HUES64 (cell line): Measurements from ENCODE around the gene RIMBP2.

Experiments used
- H3K27ac ChIP-seq: 2 replicates; pipeline ENCODE4 v1.7.0; 2013; ENCODE audit warnings: low read depth, low read length, inconsistent platforms
- H3K27me3 ChIP-seq: 2 replicates; pipeline ENCODE4 v1.6.1; 2013; ENCODE audit warnings: mild to moderate bottlenecking, low read length; ENCODE audit not compliant: insufficient read depth
- H3K36me3 ChIP-seq: 2 replicates; pipeline ENCODE4 v1.6.1; 2013; ENCODE audit warnings: mild to moderate bottlenecking, low read length; ENCODE audit not compliant: insufficient read depth
- H3K4me1 ChIP-seq: 2 replicates; pipeline ENCODE4 v1.6.1; 2013; ENCODE audit warnings: mild to moderate bottlenecking, low read length, moderate library complexity; ENCODE audit not compliant: insufficient read depth
- H3K4me3 ChIP-seq: 2 replicates; pipeline ENCODE4 v1.5.1; 2013; ENCODE audit warnings: mild to moderate bottlenecking, low read length, moderate library complexity
- H3K9ac ChIP-seq: 2 replicates; pipeline ENCODE4 v1.6.1; 2013; ENCODE audit warnings: mild to moderate bottlenecking, low read depth, low read length
- H3K9me3 ChIP-seq: 2 replicates; pipeline ENCODE4 v1.6.1; 2013; ENCODE audit warnings: low read depth, low read length; ENCODE audit not compliant: insufficient read depth
- WGBS: fragments of 150-250, 120-280 bp; methylation state at CpG from one replicate; pipeline ENCODE4 v1.1.7; 2013; ENCODE audit warnings: missing lambda C conversion rate; 5-methylcytosine and 5-hydroxymethylcytosine counted together

Gene RIMBP2

DNA sequence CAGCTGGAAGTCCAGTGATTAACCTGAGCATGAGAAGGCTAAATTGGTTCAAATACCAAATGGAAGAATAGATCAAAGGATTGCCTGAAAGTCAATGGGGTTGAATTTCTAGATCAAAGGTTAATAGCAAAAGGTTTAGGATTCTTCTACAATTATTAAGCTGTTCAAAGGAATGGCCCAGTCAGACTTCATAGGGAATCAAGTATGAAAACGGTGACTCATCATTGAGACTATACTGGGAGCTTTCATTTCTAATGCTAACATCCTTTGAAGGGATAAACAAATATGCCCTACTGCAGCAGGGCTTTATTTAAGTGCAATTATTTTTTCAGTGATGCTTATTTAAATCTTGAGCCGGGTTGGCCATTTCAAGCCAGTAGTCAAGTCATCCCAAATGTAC is 152.8 kb downstream of the RIMBP2 start:
- Histone ChIP-seq H3K9ac (no peak overlapping the region), H3K27ac (no peak overlapping the region), H3K36me3 (no peaks in the 10 kb centered on the region), H3K9me3 (peaks cover 22% of the 10 kb centered on the region; the same call in 1 of the 2 replicates), H3K27me3 (no peaks in the 10 kb centered on the region), H3K4me1 (no peaks in the 10 kb centered on the region), H3K4me3 (no peak overlapping the region)
- 81% methylated on average over 2 of the region's 2 CpGs for WGBS

- Histone ChIP-seq H3K9ac (no peak overlapping the region), H3K4me3 (no peak overlapping the region), H3K36me3 (no peaks in the 10 kb centered on the region), H3K4me1 (no peaks in the 10 kb centered on the region), H3K9me3 (peaks cover 22% of the 10 kb centered on the region; the same call in 1 of the 2 replicates), H3K27me3 (no peaks in the 10 kb centered on the region), H3K27ac (no peak overlapping the region)
- 76% methylated on average over 5 of the region's 5 CpGs for WGBS
Observed at GRCh38 chr12:130562716-130563115, 153.4 kb downstream of the RIMBP2 start.

- H3K9ac ChIP-seq: no peak overlapping the region
- peaks cover 9% of the 10 kb centered on the region; the same call in 1 of the 2 replicates for H3K9me3 ChIP-seq
- H3K4me3 ChIP-seq: no peak overlapping the region
- 84% methylated on average over 11 of the region's 11 CpGs for WGBS
- no peak overlapping the region for H3K27ac ChIP-seq
- no peaks in the 10 kb centered on the region for H3K27me3 ChIP-seq
- H3K4me1 ChIP-seq: no peaks in the 10 kb centered on the region
- no peaks in the 10 kb centered on the region for H3K36me3 ChIP-seq
Observed at GRCh38 chr12:130560321-130560720, 155.8 kb downstream of the RIMBP2 start.

DNA sequence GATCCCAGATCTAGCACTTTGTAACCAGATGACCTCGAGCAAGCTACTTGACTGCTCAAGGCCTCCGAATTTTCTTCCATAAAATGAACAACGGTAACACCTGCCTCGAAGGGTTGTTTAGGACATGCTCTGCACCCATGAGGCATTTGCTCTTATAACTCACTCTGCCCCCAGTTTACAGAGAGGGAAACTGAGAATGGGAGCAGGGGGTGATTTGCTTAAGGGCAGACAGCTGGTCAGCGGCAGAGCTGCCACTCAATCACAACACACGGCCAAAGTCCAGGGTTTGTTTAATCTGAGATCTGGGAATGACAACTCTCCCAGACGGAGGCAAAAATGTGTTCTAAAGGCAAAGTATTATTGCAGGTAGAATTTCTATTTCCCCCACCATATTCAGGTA is 156.3 kb downstream of the RIMBP2 start:
- no peak overlapping the region for H3K27ac ChIP-seq
- no peaks in the 10 kb centered on the region for H3K4me1 ChIP-seq
- peaks cover 5% of the 10 kb centered on the region; the same call in 1 of the 2 replicates for H3K9me3 ChIP-seq
- H3K27me3 ChIP-seq: no peaks in the 10 kb centered on the region
- no peak overlapping the region for H3K4me3 ChIP-seq
- no peak overlapping the region for H3K9ac ChIP-seq
- no peaks in the 10 kb centered on the region for H3K36me3 ChIP-seq
- 96% methylated on average over 6 of the region's 7 CpGs for WGBS

DNA sequence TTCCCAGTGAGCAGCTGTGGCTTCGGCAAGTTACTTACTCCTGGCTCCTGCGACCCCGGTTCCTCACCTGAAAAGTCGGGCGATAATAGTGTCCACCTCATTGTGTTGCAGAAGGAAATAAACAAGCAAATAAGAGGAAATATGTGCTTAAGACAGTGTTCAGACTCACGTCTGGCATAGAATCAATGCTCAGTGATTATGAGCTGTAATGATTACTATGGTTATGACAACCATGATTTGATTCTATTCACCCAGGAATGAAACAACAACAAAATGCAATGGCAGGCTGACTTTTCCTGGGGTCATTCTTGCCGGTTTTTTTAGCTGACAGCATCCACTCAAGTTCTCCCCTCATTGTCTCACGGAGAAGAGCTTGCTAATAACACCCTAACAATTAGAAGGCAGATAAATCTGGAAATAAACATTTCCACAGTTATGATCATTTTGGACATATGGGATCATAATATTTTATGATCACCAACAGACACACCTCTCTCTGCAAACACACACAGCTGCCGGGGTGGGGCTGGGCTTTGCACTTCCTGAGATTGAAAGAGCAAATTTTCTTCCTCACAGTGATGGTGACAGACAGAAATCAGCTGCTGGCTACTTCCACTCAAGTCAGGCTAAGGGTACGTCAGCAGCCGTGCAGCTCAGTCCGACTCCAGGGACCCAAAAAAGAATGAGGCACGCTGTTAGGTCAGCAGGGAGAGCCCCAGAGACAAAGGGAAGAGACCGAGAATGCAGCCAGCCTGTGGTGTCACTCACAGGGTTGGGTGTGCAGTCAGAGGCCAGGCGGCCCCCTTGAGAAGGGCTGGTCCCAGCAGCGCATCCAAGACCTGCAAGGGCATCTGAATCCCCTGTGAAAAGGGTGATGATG is 158.0 kb downstream of the RIMBP2 start:
- no peaks in the 10 kb centered on the region for H3K4me1 ChIP-seq
- H3K4me3 ChIP-seq: no peak overlapping the region
- no peaks in the 10 kb centered on the region for H3K36me3 ChIP-seq
- no peaks in the 10 kb centered on the region for H3K9me3 ChIP-seq
- H3K9ac ChIP-seq: no peak overlapping the region
- WGBS: 87% methylated on average over 16 of the region's 16 CpGs
- H3K27ac ChIP-seq: no peak overlapping the region
- no peaks in the 10 kb centered on the region for H3K27me3 ChIP-seq

DNA sequence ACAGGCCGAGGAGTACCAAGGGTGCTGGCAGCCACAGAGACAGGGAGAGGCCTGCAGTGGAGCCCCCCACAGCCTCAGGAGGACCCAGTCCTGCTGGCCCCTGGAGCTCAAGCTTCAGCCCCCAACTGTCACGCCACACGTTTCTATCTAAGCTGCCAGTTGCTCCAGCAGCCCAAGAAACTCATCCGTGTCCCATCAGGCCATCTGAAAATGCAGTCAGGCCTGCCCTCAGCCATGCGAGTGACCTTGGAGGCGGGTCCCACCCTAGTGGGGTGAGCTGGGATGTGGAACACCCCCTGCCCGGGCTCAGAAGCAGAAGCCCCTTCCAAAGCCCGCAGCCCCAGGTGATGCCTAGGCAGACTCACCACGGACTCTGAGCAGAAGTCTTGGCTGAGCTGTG is 158.9 kb downstream of the RIMBP2 start:
- H3K27me3 ChIP-seq: no peaks in the 10 kb centered on the region
- no peaks in the 10 kb centered on the region for H3K36me3 ChIP-seq
- no peak overlapping the region for H3K9ac ChIP-seq
- H3K4me1 ChIP-seq: no peaks in the 10 kb centered on the region
- no peaks in the 10 kb centered on the region for H3K9me3 ChIP-seq
- H3K27ac ChIP-seq: no peak overlapping the region
- H3K4me3 ChIP-seq: no peak overlapping the region
- WGBS: 93% methylated on average over 9 of the region's 9 CpGs

DNA sequence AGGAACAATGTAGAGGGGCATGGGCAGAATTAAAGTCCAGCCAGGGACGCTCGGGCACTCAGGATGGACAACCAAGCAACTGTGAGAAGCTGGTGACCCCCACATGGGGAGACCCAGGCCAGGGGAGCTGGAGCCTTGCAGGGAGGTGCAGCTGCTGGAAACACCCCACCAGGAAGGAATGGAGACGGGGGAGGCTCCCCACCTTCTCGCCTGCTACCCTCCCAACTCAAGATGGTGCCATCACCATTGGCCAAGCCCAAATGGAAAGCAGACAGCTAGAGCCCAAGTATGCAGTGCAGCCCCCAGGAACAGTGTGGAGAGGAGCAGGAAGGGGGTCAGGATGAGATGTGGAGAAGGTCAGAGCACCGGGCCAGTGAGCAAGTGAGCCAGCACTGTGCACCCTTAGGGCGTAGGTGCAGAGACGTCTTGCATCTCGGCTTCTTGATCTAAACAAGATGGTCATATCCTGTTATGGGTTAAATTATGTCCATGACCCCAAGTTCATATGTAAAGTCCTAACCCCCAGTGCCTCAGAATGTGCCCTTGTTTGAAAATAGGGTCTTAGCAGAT is 159.5 kb downstream of the RIMBP2 start:
- H3K9me3 ChIP-seq: no peaks in the 10 kb centered on the region; the same call in 1 of the 2 replicates
- H3K36me3 ChIP-seq: no peaks in the 10 kb centered on the region
- no peak overlapping the region for H3K27ac ChIP-seq
- no peak overlapping the region for H3K9ac ChIP-seq
- 95% methylated on average over 8 of the region's 8 CpGs for WGBS
- H3K27me3 ChIP-seq: no peaks in the 10 kb centered on the region
- H3K4me3 ChIP-seq: no peak overlapping the region
- H3K4me1 ChIP-seq: no peaks in the 10 kb centered on the region

- H3K27ac ChIP-seq: no peak overlapping the region
- H3K9ac ChIP-seq: no peak overlapping the region
- no peak overlapping the region for H3K4me3 ChIP-seq
- no peaks in the 10 kb centered on the region for H3K27me3 ChIP-seq
- no peaks in the 10 kb centered on the region for H3K4me1 ChIP-seq
- no peaks in the 10 kb centered on the region; the same call in 1 of the 2 replicates for H3K9me3 ChIP-seq
- no peaks in the 10 kb centered on the region for H3K36me3 ChIP-seq
- 88% methylated on average over 20 of the region's 20 CpGs for WGBS
Observed at GRCh38 chr12:130555628-130556485, 160.2 kb downstream of the RIMBP2 start.

DNA sequence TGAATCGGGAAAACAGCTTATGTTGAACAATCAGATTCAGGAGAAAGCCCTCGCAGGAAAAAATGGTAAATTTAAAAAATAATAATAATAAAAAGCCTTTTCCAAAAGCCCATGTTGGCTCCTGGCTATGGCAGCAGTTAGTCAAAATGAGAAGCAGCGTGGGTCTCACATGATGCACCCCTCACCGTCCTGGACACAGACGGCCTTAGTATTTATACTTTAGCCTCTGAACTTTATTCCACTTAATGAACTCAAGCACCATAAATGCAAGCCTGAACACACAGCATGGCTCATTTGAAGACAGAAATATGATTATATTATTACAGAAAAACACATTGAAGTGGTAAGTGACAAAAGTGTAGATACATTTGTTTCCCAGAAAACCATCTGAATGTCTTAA is 160.9 kb downstream of the RIMBP2 start:
- 87% methylated on average over 3 of the region's 5 CpGs for WGBS
- H3K27me3 ChIP-seq: no peaks in the 10 kb centered on the region
- H3K9me3 ChIP-seq: no peaks in the 10 kb centered on the region; the same call in 1 of the 2 replicates
- H3K9ac ChIP-seq: no peak overlapping the region
- no peak overlapping the region for H3K27ac ChIP-seq
- no peaks in the 10 kb centered on the region for H3K36me3 ChIP-seq
- no peaks in the 10 kb centered on the region for H3K4me1 ChIP-seq
- no peak overlapping the region for H3K4me3 ChIP-seq

GRCh38 chr12:130552483-130552996 is 163.6 kb downstream of the RIMBP2 start:
- H3K36me3 ChIP-seq: no peaks in the 10 kb centered on the region
- no peak overlapping the region for H3K9ac ChIP-seq
- H3K9me3 ChIP-seq: no peaks in the 10 kb centered on the region; the same call in 1 of the 2 replicates
- H3K27me3 ChIP-seq: no peaks in the 10 kb centered on the region
- no peak overlapping the region for H3K4me3 ChIP-seq
- no peaks in the 10 kb centered on the region for H3K4me1 ChIP-seq
- WGBS: 87% methylated on average over 7 of the region's 7 CpGs
- H3K27ac ChIP-seq: no peak overlapping the region

DNA sequence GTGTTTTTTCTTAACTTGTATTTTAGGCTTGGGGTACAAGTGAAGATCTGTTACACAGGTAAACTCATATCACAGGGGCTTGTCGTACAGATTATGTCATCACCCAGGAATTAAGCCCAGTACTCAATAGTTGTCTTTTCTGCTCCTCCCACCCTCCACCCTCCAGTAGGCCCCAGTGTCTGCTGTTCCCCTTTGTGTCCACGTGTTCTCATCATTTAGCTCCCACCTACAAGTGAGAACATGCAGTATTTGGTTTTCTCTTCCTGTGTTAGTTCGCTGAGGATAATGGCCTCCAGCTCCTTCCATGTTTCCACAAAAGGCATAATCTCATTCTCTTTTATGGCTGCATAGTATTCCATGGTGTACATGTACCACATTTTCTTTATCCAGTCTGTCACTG is 166.7 kb downstream of the RIMBP2 start:
- no peaks in the 10 kb centered on the region for H3K36me3 ChIP-seq
- H3K27ac ChIP-seq: no peak overlapping the region
- H3K27me3 ChIP-seq: no peaks in the 10 kb centered on the region
- no peaks in the 10 kb centered on the region for H3K4me1 ChIP-seq
- H3K9ac ChIP-seq: no peak overlapping the region
- H3K9me3 ChIP-seq: no peaks in the 10 kb centered on the region; the same call in 1 of the 2 replicates
- no peak overlapping the region for H3K4me3 ChIP-seq
- WGBS: 80% methylated on average over 3 of the region's 3 CpGs
